Measurements from ENCODE around the gene BCL2L11. TPM values are rescaled to one million over a fixed set of nuclear protein-coding genes. Genes with fewer than 3 reads are reported as not detected.

The BCL2L11 gene
- total RNA-seq, 1 donor from 2014 or later = 8.4 TPM

DNA sequence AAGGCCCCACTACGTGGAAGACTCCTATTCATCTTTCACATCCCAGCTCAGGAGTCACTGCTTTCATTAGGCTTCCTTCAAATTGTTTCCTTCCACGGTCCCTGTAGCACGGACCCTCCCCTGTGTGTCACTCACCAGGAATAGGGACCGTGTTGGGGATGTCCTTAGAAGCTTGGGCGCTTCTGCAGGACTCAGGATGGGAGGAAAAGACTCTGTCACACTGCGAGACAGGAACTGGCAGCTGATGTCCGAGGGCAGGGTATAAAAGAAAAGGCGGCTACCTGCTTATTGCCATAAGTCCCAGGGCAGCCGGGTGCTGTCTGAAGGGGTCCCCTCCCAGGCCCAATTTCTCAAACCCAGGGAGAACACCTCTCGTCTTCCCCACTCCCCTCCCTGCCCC lies 79.1 kb downstream of the BCL2L11 start:
- Histone ChIP-seq H3K36me3 (no peaks in the 10 kb centered on the region), H3K27me3 (ENCODE audit: low read depth) (no peaks in the 10 kb centered on the region), H3K27ac (replicated peaks) (no peak overlapping the region), H3K9me3 (replicated peaks) (no peaks in the 10 kb centered on the region), H3K4me3 (no peak overlapping the region), H3K4me1 (no peaks in the 10 kb centered on the region)
- intact Hi-C loops (cut with micrococcal nuclease) = no loop called here
- no peak for DNase-seq
- TF ChIP-seq, protein P1, sequence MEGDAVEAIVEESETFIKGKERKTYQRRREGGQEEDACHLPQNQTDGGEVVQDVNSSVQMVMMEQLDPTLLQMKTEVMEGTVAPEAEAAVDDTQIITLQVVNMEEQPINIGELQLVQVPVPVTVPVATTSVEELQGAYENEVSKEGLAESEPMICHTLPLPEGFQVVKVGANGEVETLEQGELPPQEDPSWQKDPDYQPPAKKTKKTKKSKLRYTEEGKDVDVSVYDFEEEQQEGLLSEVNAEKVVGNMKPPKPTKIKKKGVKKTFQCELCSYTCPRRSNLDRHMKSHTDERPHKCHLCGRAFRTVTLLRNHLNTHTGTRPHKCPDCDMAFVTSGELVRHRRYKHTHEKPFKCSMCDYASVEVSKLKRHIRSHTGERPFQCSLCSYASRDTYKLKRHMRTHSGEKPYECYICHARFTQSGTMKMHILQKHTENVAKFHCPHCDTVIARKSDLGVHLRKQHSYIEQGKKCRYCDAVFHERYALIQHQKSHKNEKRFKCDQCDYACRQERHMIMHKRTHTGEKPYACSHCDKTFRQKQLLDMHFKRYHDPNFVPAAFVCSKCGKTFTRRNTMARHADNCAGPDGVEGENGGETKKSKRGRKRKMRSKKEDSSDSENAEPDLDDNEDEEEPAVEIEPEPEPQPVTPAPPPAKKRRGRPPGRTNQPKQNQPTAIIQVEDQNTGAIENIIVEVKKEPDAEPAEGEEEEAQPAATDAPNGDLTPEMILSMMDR (IDR thresholded peaks at IDR 0.05; ENCODE audit: borderline replicate concordance) = no peak

DNA sequence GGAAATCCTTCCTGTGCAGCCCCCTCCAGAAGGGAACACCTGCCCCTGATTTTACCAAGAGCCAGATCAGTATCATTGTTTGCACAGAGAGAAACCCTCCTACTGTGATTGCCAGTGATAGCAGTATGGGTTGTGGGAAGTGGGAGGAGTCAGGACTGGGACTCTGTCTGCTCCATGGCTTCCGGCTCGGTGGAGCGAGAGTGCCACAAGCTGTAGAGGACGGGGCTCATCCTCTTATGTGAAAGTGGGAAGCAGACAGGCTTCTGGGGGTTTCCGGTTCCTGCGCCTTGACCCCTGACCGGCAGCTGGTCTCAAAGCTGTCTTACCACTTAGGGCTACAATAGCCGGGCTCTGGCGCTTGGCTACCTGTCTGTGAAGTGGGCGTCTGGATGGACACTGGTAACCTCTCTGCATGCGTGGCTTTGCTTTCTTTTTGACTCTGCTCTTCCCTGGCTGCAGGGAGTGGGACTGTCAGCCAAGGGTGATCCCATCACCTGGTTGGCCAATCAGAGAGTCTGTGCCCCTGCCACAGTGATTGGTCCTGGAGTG lies 79.7 kb downstream of the BCL2L11 start:
- no peaks in the 10 kb centered on the region for H3K9me3 ChIP-seq (replicated peaks)
- DNase-seq = no peak
- no peaks in the 10 kb centered on the region for H3K36me3 ChIP-seq
- no peak overlapping the region for H3K27ac ChIP-seq (replicated peaks)
- no peaks in the 10 kb centered on the region for H3K27me3 ChIP-seq (ENCODE audit: low read depth)
- no peaks in the 10 kb centered on the region for H3K4me1 ChIP-seq
- no peak overlapping the region for H3K4me3 ChIP-seq
- intact Hi-C loops (cut with micrococcal nuclease) = no loop called here
- TF ChIP-seq, protein P1 (IDR thresholded peaks at IDR 0.05; ENCODE audit: borderline replicate concordance) = no peak

DNA sequence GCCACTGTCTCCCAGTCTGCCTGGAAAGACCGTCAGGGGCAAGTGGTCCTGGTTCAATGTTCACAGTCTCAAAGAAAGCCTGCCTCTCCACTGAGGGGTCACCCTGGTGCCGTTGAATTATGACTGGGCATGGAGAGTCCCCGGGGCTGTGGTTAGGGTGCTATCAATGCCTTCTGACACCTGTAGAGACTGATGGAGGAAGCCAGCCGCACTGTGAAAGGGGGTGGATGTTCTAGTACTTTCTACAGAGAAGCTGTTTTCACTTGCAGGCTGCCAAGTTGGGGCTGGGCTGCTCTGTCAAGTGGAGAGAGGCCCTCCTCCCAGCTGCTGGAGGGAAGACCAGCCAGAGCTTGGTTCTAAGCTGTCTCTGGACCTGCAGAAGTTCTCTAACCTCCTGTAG lies 80.5 kb downstream of the BCL2L11 start:
- intact Hi-C loops (cut with micrococcal nuclease) = no loop called here
- Histone ChIP-seq H3K36me3 (no peaks in the 10 kb centered on the region), H3K9me3 (replicated peaks) (no peaks in the 10 kb centered on the region), H3K4me3 (no peak overlapping the region), H3K27me3 (ENCODE audit: low read depth) (no peaks in the 10 kb centered on the region), H3K27ac (replicated peaks) (no peak overlapping the region), H3K4me1 (no peaks in the 10 kb centered on the region)
- TF ChIP-seq, protein P1 (IDR thresholded peaks at IDR 0.05; ENCODE audit: borderline replicate concordance) = no peak
- DNase-seq = no peak

DNA sequence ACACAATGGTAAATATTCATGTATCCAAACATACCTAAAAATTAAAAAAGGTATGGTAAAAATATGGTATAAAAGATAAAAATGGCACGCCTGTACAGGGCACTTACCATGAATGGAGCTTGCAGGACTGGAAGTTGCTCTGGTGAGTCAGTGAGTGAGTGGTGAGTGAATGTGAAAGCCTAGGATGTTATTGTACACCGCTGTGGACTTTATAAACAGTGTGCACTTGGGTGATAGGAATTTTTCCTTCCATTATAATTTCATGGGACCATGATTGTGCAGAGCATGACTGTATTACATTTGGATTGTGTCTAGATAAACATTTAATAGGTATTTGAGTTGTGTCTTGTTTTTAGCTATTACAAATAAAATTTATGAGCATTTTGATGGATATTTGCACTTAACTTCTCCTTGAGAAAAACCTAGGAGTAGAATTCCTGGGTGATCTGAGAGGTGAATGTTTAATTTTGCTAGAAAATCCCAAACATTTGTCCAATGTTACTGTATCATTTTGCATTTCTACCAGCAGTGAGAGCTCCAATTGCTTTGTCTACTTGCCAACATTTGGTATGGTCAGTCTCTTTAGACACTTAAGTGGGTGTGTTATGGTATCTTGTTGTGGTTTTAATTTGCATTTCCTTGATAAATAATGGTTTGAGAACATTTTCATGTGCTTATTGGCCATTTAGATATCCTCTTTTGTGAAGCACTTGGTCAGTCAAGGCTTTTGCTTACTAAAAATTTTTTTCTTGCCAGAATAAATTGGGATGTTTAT lies 81.7 kb downstream of the BCL2L11 start:
- Histone ChIP-seq H3K27ac (replicated peaks) (no peak overlapping the region), H3K4me3 (no peak overlapping the region), H3K36me3 (no peaks in the 10 kb centered on the region), H3K9me3 (replicated peaks) (no peaks in the 10 kb centered on the region), H3K27me3 (ENCODE audit: low read depth) (no peaks in the 10 kb centered on the region), H3K4me1 (no peaks in the 10 kb centered on the region)
- intact Hi-C loops (cut with micrococcal nuclease) = no loop called here
- no peak for DNase-seq
- TF ChIP-seq, protein P1 (IDR thresholded peaks at IDR 0.05; ENCODE audit: borderline replicate concordance) = no peak

DNA sequence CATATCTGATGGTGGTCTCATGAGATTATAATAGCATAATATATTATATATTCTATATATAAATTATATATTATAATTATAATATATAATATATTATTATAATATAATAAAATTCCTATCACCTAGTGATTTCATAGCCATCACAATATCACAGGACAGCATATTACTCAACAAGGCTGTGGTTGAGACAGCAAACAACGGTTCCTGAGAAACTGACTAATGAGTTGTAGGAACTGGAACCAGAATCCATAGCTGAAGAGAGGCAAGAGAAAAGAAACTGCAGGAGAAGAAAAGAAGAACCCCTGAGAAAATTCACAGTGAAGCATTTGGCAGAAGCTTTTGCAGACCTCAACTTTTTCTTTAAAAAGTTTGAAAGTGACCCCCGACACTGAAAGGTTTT lies 84.0 kb downstream of the BCL2L11 start:
- DNase-seq = no peak
- H3K9me3 ChIP-seq (replicated peaks) = no peaks in the 10 kb centered on the region
- H3K4me3 ChIP-seq = no peak overlapping the region
- H3K27ac ChIP-seq (replicated peaks) = no peak overlapping the region
- no peaks in the 10 kb centered on the region for H3K4me1 ChIP-seq
- intact Hi-C loops (cut with micrococcal nuclease) = no loop called here
- TF ChIP-seq, protein P1 (IDR thresholded peaks at IDR 0.05; ENCODE audit: borderline replicate concordance) = no peak
- no peaks in the 10 kb centered on the region for H3K36me3 ChIP-seq
- no peaks in the 10 kb centered on the region for H3K27me3 ChIP-seq (ENCODE audit: low read depth)

All from left ventricle myocardium inferior (tissue), 1 donor.